ENCODE results near the gene FCGR3A.
"Not testable (repeated sequence)": the region's sequence is repeated elsewhere in the genome, so short reads cannot be mapped to it uniquely, and the experiment has no call there.

Gene FCGR3A

GRCh38 chr1:161540570-161540960, 9.1 kb downstream of the FCGR3A start:
- WGBS, 2 experiments (ENCODE audit: insufficient coverage in 2 of 2): 77 to 87% methylated on average over 8 of the region's 10 CpGs
- not testable (repeated sequence) for H3K36me3 ChIP-seq (ENCODE audit: control insufficient read depth, insufficient read depth, low read length); H3K27ac ChIP-seq (ENCODE audit: low read depth, low read length, severe bottlenecking); H3K9me3 ChIP-seq (ENCODE audit: control insufficient read depth, low read length); H3K4me1 ChIP-seq (ENCODE audit: control insufficient read depth, insufficient read depth, low read length, poor library complexity, severe bottlenecking)
- peak overlapping the region; percentile 54 for H3K4me3 ChIP-seq (ENCODE audit: extremely low read depth, insufficient read depth, low read length, poor library complexity, severe bottlenecking)

GRCh38 chr1:161539731-161540569, 9.7 kb downstream of the FCGR3A start:
- not testable (repeated sequence) for H3K27ac ChIP-seq (ENCODE audit: low read depth, low read length, severe bottlenecking); H3K4me1 ChIP-seq (ENCODE audit: control insufficient read depth, insufficient read depth, low read length, poor library complexity, severe bottlenecking); H3K36me3 ChIP-seq (ENCODE audit: control insufficient read depth, insufficient read depth, low read length); H3K9me3 ChIP-seq (ENCODE audit: control insufficient read depth, low read length)
- peak overlapping the region; percentile 54 for H3K4me3 ChIP-seq (ENCODE audit: extremely low read depth, insufficient read depth, low read length, poor library complexity, severe bottlenecking)
- 0 to 1% methylated on average over 29 to 32 of the region's 41 CpGs for WGBS, 2 experiments (ENCODE audit: insufficient coverage in 2 of 2)

GRCh38 chr1:161538925-161539479, 10.6 kb downstream of the FCGR3A start:
- H3K36me3 ChIP-seq (ENCODE audit: control insufficient read depth, insufficient read depth, low read length); H3K4me1 ChIP-seq (ENCODE audit: control insufficient read depth, insufficient read depth, low read length, poor library complexity, severe bottlenecking); H3K27ac ChIP-seq (ENCODE audit: low read depth, low read length, severe bottlenecking); H3K9me3 ChIP-seq (ENCODE audit: control insufficient read depth, low read length): not testable (repeated sequence)
- H3K4me3 ChIP-seq (ENCODE audit: extremely low read depth, insufficient read depth, low read length, poor library complexity, severe bottlenecking): peak overlapping the region; percentile 54
- WGBS, 2 experiments (ENCODE audit: insufficient coverage in 2 of 2): 85% methylated on average over 3 of the region's 7 CpGs; no CpG with 5 or more reads in 1 of the 2 experiments

- H3K36me3 ChIP-seq (ENCODE audit: control insufficient read depth, insufficient read depth, low read length); H3K9me3 ChIP-seq (ENCODE audit: control insufficient read depth, low read length); H3K4me3 ChIP-seq (ENCODE audit: extremely low read depth, insufficient read depth, low read length, poor library complexity, severe bottlenecking); H3K27ac ChIP-seq (ENCODE audit: low read depth, low read length, severe bottlenecking); H3K4me1 ChIP-seq (ENCODE audit: control insufficient read depth, insufficient read depth, low read length, poor library complexity, severe bottlenecking): not testable (repeated sequence)
- 91 to 93% methylated on average over 3 of the region's 7 CpGs for WGBS, 2 experiments (ENCODE audit: insufficient coverage in 2 of 2)
These were observed 12.4 kb downstream of the FCGR3A start for GRCh38 chr1:161537068-161537669.

GRCh38 chr1:161532644-161533567, 16.7 kb downstream of the FCGR3A start:
- H3K4me3 ChIP-seq (ENCODE audit: extremely low read depth, insufficient read depth, low read length, poor library complexity, severe bottlenecking); H3K9me3 ChIP-seq (ENCODE audit: control insufficient read depth, low read length); H3K4me1 ChIP-seq (ENCODE audit: control insufficient read depth, insufficient read depth, low read length, poor library complexity, severe bottlenecking); H3K36me3 ChIP-seq (ENCODE audit: control insufficient read depth, insufficient read depth, low read length): not testable (repeated sequence)
- H3K27ac ChIP-seq (ENCODE audit: low read depth, low read length, severe bottlenecking): peak overlapping the region; percentile 67
- 50 to 52% methylated on average over 2 to 4 of the region's 16 CpGs for WGBS, 2 experiments (ENCODE audit: insufficient coverage in 2 of 2)

- WGBS, 2 experiments (ENCODE audit: insufficient coverage in 2 of 2): 75 to 85% methylated on average over 16 of the region's 22 CpGs
- peaks cover under 1% of the 10 kb centered on the region for H3K9me3 ChIP-seq (ENCODE audit: control insufficient read depth, low read length)
- peak overlapping the region; percentile 67 for H3K27ac ChIP-seq (ENCODE audit: low read depth, low read length, severe bottlenecking)
- H3K36me3 ChIP-seq (ENCODE audit: control insufficient read depth, insufficient read depth, low read length): no peaks in the 10 kb centered on the region
- no peak overlapping the region for H3K4me3 ChIP-seq (ENCODE audit: extremely low read depth, insufficient read depth, low read length, poor library complexity, severe bottlenecking)
- no peaks in the 10 kb centered on the region for H3K4me1 ChIP-seq (ENCODE audit: control insufficient read depth, insufficient read depth, low read length, poor library complexity, severe bottlenecking)
These were observed 17.5 kb downstream of the FCGR3A start for GRCh38 chr1:161531986-161532643.

- H3K4me1 ChIP-seq (ENCODE audit: control insufficient read depth, insufficient read depth, low read length, poor library complexity, severe bottlenecking); H3K36me3 ChIP-seq (ENCODE audit: control insufficient read depth, insufficient read depth, low read length); H3K9me3 ChIP-seq (ENCODE audit: control insufficient read depth, low read length): not testable (repeated sequence)
- Histone ChIP-seq H3K27ac (ENCODE audit: low read depth, low read length, severe bottlenecking) (peak overlapping the region; percentile 78), H3K4me3 (ENCODE audit: extremely low read depth, insufficient read depth, low read length, poor library complexity, severe bottlenecking) (peak overlapping the region; percentile 56)
- 0% methylated on average over 28 to 32 of the region's 56 CpGs for whole genome bisulfite sequencing, 2 experiments (ENCODE audit: insufficient coverage in 2 of 2)
These were observed 18.7 kb downstream of the FCGR3A start for GRCh38 chr1:161530671-161531641.

GRCh38 chr1:161530158-161530557, 19.5 kb downstream of the FCGR3A start:
- WGBS, 2 experiments (ENCODE audit: insufficient coverage in 2 of 2): 0 to 20% methylated on average over 2 to 7 of the region's 13 CpGs
- not testable (repeated sequence) for H3K27ac ChIP-seq (ENCODE audit: low read depth, low read length, severe bottlenecking); H3K36me3 ChIP-seq (ENCODE audit: control insufficient read depth, insufficient read depth, low read length)

GRCh38 chr1:161529463-161530104, 20.0 kb downstream of the FCGR3A start:
- not testable (repeated sequence) for H3K36me3 ChIP-seq (ENCODE audit: control insufficient read depth, insufficient read depth, low read length); H3K27ac ChIP-seq (ENCODE audit: low read depth, low read length, severe bottlenecking); H3K4me1 ChIP-seq (ENCODE audit: control insufficient read depth, insufficient read depth, low read length, poor library complexity, severe bottlenecking); H3K9me3 ChIP-seq (ENCODE audit: control insufficient read depth, low read length)
- WGBS, 2 experiments (ENCODE audit: insufficient coverage in 2 of 2): 13 to 21% methylated on average over 4 to 8 of the region's 19 CpGs
- peak overlapping the region; percentile 56 for H3K4me3 ChIP-seq (ENCODE audit: extremely low read depth, insufficient read depth, low read length, poor library complexity, severe bottlenecking)

More at GRCh38 chr1:161530158-161530557, 19.5 kb downstream of the FCGR3A start:
- peak overlapping the region; percentile 56 for H3K4me3 ChIP-seq (ENCODE audit: extremely low read depth, insufficient read depth, low read length, poor library complexity, severe bottlenecking)
- H3K9me3 ChIP-seq (ENCODE audit: control insufficient read depth, low read length); H3K4me1 ChIP-seq (ENCODE audit: control insufficient read depth, insufficient read depth, low read length, poor library complexity, severe bottlenecking): not testable (repeated sequence)
